NCI-H510A treated with DMSO at 0.1 percent for 48 hours (cell line): ENCODE results near the gene USP32.

ENCODE experiments used
- DNase-seq: peaks from one replicate; lab custom pipeline; 2025; lab: John Stamatoyannopoulos, UW

USP32 gene

GRCh38 chr17:60129164-60129563 lies 262.8 kb downstream of the USP32 start:
- no peak for DNase-seq
